ENCODE data around the gene ACSM6. TPM values are rescaled to one million over a fixed set of nuclear protein-coding genes. Genes with fewer than 3 reads are reported as not detected.

ACSM6 gene
- total RNA-seq, 1 experiment from 2014 or later, result not detected

DNA sequence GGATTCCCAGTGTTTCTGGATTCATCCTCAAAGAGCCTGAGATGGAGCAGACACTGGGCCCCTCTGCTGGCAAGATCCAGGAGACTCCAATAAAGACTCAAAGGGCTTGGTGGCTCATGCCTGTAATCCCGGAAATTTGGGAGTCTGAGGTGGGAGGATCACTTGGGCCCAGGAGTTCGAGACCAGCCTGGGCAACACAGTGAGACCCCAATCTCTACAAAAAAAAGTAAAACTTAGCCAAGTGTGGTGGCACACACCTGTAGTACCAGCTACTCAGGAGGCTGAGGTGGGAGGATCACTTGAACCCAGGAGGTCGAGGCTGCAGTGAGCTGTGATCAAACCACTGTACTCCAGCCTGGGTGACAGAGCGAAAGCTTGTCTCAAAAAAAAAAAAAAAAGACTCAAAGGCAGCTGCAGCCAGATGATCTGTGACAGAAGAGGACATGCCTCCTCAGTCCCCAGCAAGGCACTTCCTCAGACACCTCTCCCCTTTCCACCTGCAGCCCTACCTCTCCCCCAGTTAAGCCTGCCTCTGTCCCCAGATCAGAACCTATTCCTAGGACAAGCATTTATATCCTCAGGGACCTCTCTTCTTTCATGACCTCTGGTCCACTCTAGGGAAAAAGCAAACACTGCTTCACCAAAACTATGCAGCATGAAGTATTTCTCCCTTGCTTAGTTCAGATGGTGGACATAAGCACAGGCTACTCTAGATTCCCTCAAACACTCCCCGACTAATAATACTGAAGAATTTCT lies 68.9 kb downstream of the ACSM6 start:
- in situ Hi-C loops (cut with HindIII; ENCODE audit: low sequenced_read_pairs), result no loop called here

DNA sequence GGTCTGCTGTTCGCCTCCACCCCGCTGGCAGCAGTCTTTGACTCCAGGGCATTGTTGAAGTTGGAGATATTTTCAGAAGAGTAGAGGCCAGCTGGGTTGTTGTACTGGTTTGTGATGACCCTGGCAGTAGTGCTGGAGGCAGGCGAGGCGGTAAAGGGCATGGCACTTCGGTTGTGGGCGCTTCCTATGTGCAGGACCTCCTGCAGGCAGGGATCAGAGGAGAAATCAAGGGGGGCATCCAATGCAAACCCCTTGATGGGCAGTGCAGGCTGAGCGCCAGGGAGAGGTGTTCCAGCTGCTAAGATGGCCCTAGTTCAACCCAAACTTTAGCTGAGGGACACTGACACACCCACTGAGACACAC lies 69.8 kb downstream of the ACSM6 start:
- no peak for DNase-seq (ENCODE audit: low spot score)
- in situ Hi-C loops (cut with HindIII; ENCODE audit: low sequenced_read_pairs), result no loop called here

More for the DNA sequence above, 68.9 kb downstream of the ACSM6 start:
- no peak for DNase-seq (ENCODE audit: low spot score)

GRCh38 chr10:95264227-95265051 lies 70.4 kb downstream of the ACSM6 start:
- no peak for DNase-seq (ENCODE audit: low spot score)
- in situ Hi-C loops (cut with HindIII; ENCODE audit: low sequenced_read_pairs), result no loop called here

- DNase-seq (ENCODE audit: low spot score), result no peak
- in situ Hi-C loops (cut with HindIII; ENCODE audit: low sequenced_read_pairs), result no loop called here
Measured at GRCh38 chr10:95265572-95265971, 71.5 kb downstream of the ACSM6 start.

GRCh38 chr10:95266674-95267095 lies 72.6 kb downstream of the ACSM6 start:
- in situ Hi-C loops (cut with HindIII; ENCODE audit: low sequenced_read_pairs), result no loop called here
- no peak for DNase-seq (ENCODE audit: low spot score)

- in situ Hi-C loops (cut with HindIII; ENCODE audit: low sequenced_read_pairs), result no loop called here
Measured at GRCh38 chr10:95267251-95267650, 73.2 kb downstream of the ACSM6 start.

GRCh38 chr10:95268438-95268837 lies 74.4 kb downstream of the ACSM6 start:
- in situ Hi-C loops (cut with HindIII; ENCODE audit: low sequenced_read_pairs), result no loop called here
- no peak for DNase-seq (ENCODE audit: low spot score)

More at GRCh38 chr10:95267251-95267650, 73.2 kb downstream of the ACSM6 start:
- DNase-seq (ENCODE audit: low spot score), result no peak

GRCh38 chr10:95273393-95274312 lies 79.6 kb downstream of the ACSM6 start:
- in situ Hi-C loops (cut with HindIII; ENCODE audit: low sequenced_read_pairs), result no loop called here
- no peak for DNase-seq (ENCODE audit: low spot score)

- in situ Hi-C loops (cut with HindIII; ENCODE audit: low sequenced_read_pairs), result no loop called here
- no peak for DNase-seq (ENCODE audit: low spot score)
Measured at GRCh38 chr10:95275726-95276366, 81.8 kb downstream of the ACSM6 start.

- no peak for DNase-seq (ENCODE audit: low spot score)
- in situ Hi-C loops (cut with HindIII; ENCODE audit: low sequenced_read_pairs), result no loop called here
Measured at GRCh38 chr10:95276367-95277200, 82.5 kb downstream of the ACSM6 start.

GRCh38 chr10:95277201-95277570 lies 83.1 kb downstream of the ACSM6 start:
- in situ Hi-C loops (cut with HindIII; ENCODE audit: low sequenced_read_pairs), result no loop called here
- no peak for DNase-seq (ENCODE audit: low spot score)

GRCh38 chr10:95277614-95278013 lies 83.6 kb downstream of the ACSM6 start:
- in situ Hi-C loops (cut with HindIII; ENCODE audit: low sequenced_read_pairs), result no loop called here
- DNase-seq (ENCODE audit: low spot score), result no peak

Other genes with a start within 250 kb of the ACSM6 start
- not detected in 2 replicates for gene CYP2C8, start 124.7 kb upstream of the ACSM6 start, total RNA-seq (2014; rRNA removed; shearing (Covaris generic))
- gene PDLIM1, start 96.8 kb downstream of the ACSM6 start, total RNA-seq (2014; rRNA removed; shearing (Covaris generic)), result not detected in 2 replicates

Data from G401 (cell line).